Urinary bladder (tissue), 4 donors: Measurements from ENCODE around the gene LEMD2. TPM values are rescaled to one million over a fixed set of nuclear protein-coding genes. Genes with fewer than 3 reads are reported as not detected.

Experiments used
- DNase-seq: peaks from one replicate; pipeline ENCODE4 v3.0.0-alpha.2; 2015; ENCODE audit errors: extremely low spot score
- H3K27ac ChIP-seq: one replicate; pipeline ENCODE4 v1.5.1; 2013; ENCODE audit warnings: low read depth, mild to moderate bottlenecking, moderate library complexity
- H3K36me3 ChIP-seq: one replicate; pipeline ENCODE4 v1.6.1; 2013; ENCODE audit warnings: mild to moderate bottlenecking, moderate library complexity; ENCODE audit not compliant: insufficient read depth
- H3K4me1 ChIP-seq: one replicate; pipeline ENCODE4 v1.6.1; 2013; ENCODE audit warnings: mild to moderate bottlenecking, moderate library complexity; ENCODE audit not compliant: insufficient read depth
- H3K4me3 ChIP-seq: one replicate; pipeline ENCODE4 v1.5.1; 2013; ENCODE audit warnings: low read depth, low read length
- WGBS: extraction: QIAGEN DNeasy Blood & Tissue Kit; methylation state at CpG from one replicate; pipeline ENCODE4 v1.1.7; 2013; 5-methylcytosine and 5-hydroxymethylcytosine counted together
- polyA plus RNA-seq: library from polyadenylated mRNA; stranded (reverse); fragments of 200-250 nt; gene quantifications from one replicate; pipeline ENCODE4 v1.2.3, GENCODE V29; 2013
- total RNA-seq: library from RNA; depleted of rRNA; stranded (reverse); fragments of >200 nt; gene quantifications from one replicate; pipeline ENCODE4 v1.2.3, GENCODE V29; 2014
- donor health status: healthy with polysubstance abuse.
- donor health status: healthy.

The LEMD2 gene
- total and polyA plus RNA-seq, 2 donors: 33.6 to 41.7 TPM

DNA sequence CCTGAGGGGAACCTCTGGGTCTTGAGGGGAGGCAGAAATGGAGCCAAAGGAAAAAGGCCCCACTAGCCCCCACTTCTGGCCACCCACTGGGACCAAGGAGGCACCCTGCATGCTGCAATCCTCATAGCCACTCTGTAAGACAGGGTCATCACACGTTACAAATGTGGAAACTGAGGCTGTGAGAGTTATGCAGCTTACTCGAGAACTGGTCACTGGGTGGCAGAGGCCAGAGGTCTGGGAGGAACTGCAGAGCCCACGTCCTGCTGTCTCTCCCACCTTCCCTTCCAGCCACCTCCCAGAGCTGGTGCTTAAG is 18.1 kb downstream of the LEMD2 start:
- DNase-seq: no peak
- WGBS: 44% methylated on average over 3 of the region's 3 CpGs
- Histone ChIP-seq H3K27ac (no peak overlapping the region), H3K4me1 (no peaks in the 10 kb centered on the region), H3K36me3 (peaks cover 7% of the 10 kb centered on the region), H3K4me3 (no peak overlapping the region)

DNA sequence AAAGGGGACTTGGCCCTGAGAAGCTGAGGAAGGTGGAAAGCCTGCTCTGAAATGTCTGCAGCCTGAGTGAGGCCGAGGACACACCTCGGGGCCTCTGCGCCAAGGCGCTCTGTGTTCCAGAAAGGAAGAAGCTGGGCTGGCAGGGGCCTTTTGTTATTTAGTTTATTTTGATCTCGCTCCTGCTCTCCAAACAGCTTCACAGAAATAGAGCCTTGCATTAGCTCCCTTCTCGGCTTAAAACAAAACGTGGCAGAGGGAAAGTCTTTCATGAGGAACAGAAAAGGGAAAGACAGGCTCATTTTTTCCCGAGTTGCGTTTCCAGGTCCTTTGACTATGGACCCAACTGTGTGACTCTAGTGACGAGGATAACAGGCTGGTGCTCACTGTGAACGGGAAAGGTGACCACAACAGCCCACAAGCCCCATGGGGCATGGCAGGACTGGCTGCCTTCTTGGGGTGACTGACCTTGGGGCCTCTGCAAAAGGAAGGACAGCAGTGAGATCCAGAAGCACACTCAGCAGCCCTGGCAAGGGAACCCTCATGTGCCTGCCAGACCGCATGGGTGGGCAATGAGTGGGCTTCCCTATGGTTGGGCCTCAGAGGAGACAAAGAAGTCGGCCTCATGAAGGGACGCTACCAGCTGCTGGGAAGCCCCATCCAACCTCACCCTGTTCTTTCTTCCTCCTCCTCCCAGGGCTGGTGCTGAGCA is 18.7 kb downstream of the LEMD2 start:
- peaks cover 7% of the 10 kb centered on the region for H3K36me3 ChIP-seq
- no peak overlapping the region for H3K27ac ChIP-seq
- H3K4me3 ChIP-seq: no peak overlapping the region
- H3K4me1 ChIP-seq: no peaks in the 10 kb centered on the region
- no peak for DNase-seq
- 32% methylated on average over 14 of the region's 14 CpGs for WGBS

- H3K27ac ChIP-seq: no peak overlapping the region
- no peaks in the 10 kb centered on the region for H3K4me1 ChIP-seq
- DNase-seq: no peak
- peaks cover 2% of the 10 kb centered on the region for H3K36me3 ChIP-seq
- H3K4me3 ChIP-seq: no peak overlapping the region
- 81% methylated on average over 10 of the region's 10 CpGs for WGBS
Observed at GRCh38 chr6:33769248-33769821, 19.6 kb downstream of the LEMD2 start.

DNA sequence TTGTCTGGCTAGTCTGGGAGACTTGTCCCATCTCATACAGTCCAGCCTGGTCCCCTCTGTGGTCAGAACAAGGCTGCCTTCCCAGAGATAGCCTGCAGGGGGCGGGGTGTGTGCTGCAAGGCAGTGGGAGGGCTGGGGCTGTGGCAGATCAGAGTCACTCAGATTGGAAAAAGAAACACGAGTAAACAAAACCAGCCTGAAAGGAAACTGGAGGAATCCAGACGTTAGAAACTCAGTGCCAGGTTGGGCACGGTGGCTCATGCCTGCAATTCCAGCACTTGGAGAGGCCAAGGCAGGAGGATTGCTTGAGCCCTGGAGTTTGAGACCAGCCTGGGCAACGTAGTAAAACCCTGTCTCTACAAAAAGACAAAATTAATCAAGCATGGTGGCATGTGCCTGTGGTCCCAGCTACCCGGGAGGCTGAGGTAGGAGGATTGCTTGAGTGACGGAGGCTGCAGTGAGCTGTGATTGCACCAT is 20.2 kb downstream of the LEMD2 start:
- Histone ChIP-seq H3K4me1 (no peaks in the 10 kb centered on the region), H3K4me3 (no peak overlapping the region), H3K27ac (no peak overlapping the region), H3K36me3 (no peaks in the 10 kb centered on the region)
- 41% methylated on average over 7 of the region's 7 CpGs for WGBS
- no peak for DNase-seq

DNA sequence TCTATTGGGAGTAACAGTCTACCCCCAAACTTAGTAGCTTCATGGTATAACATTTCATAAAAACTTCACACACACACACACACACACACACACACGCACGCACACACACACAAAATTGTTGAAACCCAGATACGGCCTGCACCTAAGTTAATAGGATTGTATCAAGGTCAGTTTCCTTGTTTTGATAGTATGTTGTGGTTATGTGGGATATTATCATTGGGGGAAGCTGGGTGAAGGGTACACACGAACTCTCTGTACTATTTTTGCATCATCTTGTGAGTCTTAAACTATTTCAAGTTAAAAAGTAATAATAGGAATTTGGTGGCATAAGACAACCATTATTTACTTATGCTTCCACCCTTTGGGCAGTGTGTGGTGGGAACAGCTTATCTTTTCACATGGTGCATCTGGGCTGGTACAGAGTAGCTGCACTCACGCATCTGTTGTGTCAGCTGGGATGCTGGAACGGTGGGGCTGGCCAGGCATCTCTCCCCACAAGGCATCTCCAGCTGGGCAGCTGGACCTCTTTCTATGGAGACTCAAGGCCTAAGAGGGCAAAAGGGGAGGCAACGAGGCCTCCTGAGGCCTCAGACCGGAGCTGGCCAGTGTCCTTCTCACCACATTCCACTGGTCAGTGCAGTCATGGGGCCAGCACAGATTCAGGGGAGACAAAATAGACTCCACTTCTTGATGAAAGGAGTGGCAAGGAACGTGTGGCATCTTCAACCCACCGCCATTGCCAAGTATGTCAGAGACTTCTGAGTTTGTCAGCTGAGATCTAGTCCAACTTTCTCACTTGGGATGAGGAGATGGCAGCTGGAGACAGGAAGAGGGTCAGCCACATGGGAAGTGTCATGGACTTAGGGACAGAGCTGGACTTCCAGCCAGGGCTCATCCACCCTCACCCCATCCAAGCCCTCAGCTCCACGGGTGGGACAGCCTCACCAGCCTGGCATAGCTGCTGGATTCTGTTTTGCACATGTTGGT is 21.7 kb downstream of the LEMD2 start:
- Histone ChIP-seq H3K4me3 (no peak overlapping the region), H3K4me1 (no peaks in the 10 kb centered on the region), H3K27ac (no peak overlapping the region), H3K36me3 (no peaks in the 10 kb centered on the region)
- no peak for DNase-seq
- 81% methylated on average over 11 of the region's 11 CpGs for WGBS

- Histone ChIP-seq H3K36me3 (no peaks in the 10 kb centered on the region), H3K4me1 (no peaks in the 10 kb centered on the region), H3K4me3 (no peak overlapping the region), H3K27ac (no peak overlapping the region)
- 96% methylated on average over 9 of the region's 9 CpGs for WGBS
- no peak for DNase-seq
Observed at GRCh38 chr6:33765368-33765767, 23.6 kb downstream of the LEMD2 start.

DNA sequence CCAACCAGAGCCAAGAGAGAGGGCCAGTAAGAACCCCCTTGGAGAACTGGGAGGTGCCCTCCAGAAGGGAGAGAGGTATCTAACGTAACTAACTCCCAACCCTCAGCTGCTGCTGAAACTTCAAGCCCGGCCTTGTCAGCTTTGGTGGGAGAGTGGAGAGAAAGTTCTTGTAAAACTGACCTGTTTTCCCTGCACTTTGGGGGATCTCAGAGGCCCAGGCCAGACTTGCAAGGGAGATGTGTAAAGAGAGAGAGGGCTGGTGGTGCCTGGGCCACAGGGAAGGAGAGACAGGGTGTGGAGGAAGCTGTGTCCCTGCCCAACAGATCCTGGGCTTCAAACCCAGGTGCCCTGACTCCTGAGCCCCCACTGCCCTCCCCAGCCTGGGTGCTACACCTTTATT is 24.9 kb downstream of the LEMD2 start:
- H3K4me1 ChIP-seq: no peaks in the 10 kb centered on the region

GRCh38 chr6:33763483-33763882 is 25.4 kb downstream of the LEMD2 start:
- no peak for DNase-seq
- no peaks in the 10 kb centered on the region for H3K4me1 ChIP-seq
- H3K4me3 ChIP-seq: no peak overlapping the region
- WGBS: 58% methylated on average over 6 of the region's 6 CpGs
- no peak overlapping the region for H3K27ac ChIP-seq
- no peaks in the 10 kb centered on the region for H3K36me3 ChIP-seq

More for the DNA sequence above, 24.9 kb downstream of the LEMD2 start:
- Histone ChIP-seq H3K27ac (no peak overlapping the region), H3K4me3 (no peak overlapping the region), H3K36me3 (no peaks in the 10 kb centered on the region)
- no peak for DNase-seq
- 79% methylated on average over 2 of the region's 2 CpGs for WGBS

DNA sequence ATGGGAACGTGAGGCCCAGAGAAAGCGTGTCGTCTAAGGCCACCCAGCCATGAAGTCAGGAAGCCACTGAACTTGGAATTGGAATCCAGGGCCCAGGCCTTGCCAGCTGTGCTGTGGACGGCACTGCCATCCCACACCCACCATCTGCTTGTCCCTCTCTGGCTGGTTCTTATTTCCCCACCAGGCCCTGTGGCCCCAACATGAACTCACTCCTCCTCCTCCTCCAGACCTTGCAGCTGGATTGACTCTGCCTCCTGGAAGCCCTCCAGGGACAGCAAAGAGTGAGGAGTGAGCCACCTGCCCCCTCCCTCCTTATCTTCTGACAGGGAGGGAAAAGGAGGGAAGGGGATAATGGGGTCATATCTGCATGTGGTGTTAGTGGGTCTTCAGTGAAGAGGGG is 26.2 kb downstream of the LEMD2 start:
- no peak overlapping the region for H3K27ac ChIP-seq
- WGBS: 82% methylated on average over 4 of the region's 4 CpGs
- no peak overlapping the region for H3K4me3 ChIP-seq
- H3K36me3 ChIP-seq: no peaks in the 10 kb centered on the region
- H3K4me1 ChIP-seq: no peaks in the 10 kb centered on the region
- no peak for DNase-seq

DNA sequence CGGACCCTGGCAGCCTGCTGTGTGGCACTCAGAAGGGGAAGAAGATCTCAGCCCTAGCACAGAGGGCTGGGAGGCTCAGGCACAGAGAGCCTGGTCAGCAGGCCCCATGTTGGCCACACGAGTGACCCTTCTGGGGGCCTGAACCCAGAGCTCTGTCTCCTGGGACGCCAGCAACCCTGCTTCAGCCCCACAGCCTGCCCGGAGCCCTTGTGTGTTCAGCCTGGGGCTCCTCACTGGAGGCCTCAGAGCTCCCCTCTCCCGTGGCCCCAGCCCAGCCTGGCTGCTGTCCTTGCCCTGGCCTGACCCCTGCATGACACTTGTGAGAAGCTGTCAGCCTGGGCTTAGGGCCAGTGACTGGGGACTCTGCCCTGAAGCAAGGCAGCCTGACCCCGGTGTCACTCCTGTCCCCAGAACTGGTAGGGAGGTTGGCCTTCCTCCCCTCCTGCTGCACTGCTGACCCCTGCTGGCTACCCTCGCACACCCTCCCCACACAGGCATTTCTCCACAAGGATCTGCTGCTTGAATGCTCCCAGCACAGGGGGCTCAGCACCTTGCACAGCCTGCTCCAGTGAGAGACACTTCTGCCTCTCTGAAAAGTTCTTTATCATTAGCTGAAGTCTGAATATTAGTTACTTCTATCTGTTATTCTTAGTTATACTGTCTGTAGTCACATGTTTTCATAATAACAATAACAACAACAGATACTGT is 26.9 kb downstream of the LEMD2 start:
- no peaks in the 10 kb centered on the region for H3K36me3 ChIP-seq
- H3K27ac ChIP-seq: no peak overlapping the region
- no peaks in the 10 kb centered on the region for H3K4me1 ChIP-seq
- WGBS: 60% methylated on average over 7 of the region's 7 CpGs
- H3K4me3 ChIP-seq: no peak overlapping the region
- DNase-seq: no peak

GRCh38 chr6:33761581-33761921 is 27.4 kb downstream of the LEMD2 start:
- H3K27ac ChIP-seq: no peak overlapping the region
- no peak for DNase-seq
- WGBS: 83% methylated on average over 2 of the region's 2 CpGs

GRCh38 chr6:33759887-33760629 is 28.9 kb downstream of the LEMD2 start:
- DNase-seq: no peak
- Histone ChIP-seq H3K4me3 (no peak overlapping the region), H3K36me3 (no peaks in the 10 kb centered on the region), H3K27ac (no peak overlapping the region), H3K4me1 (no peaks in the 10 kb centered on the region)
- 87% methylated on average over 9 of the region's 9 CpGs for WGBS

More at GRCh38 chr6:33761581-33761921, 27.4 kb downstream of the LEMD2 start:
- Histone ChIP-seq H3K4me1 (no peaks in the 10 kb centered on the region), H3K4me3 (no peak overlapping the region), H3K36me3 (no peaks in the 10 kb centered on the region)

- Histone ChIP-seq H3K4me3 (no peak overlapping the region), H3K36me3 (no peaks in the 10 kb centered on the region), H3K4me1 (no peaks in the 10 kb centered on the region), H3K27ac (no peak overlapping the region)
- 42% methylated on average over 7 of the region's 7 CpGs for WGBS
- no peak for DNase-seq
Observed at GRCh38 chr6:33758815-33759216, 30.1 kb downstream of the LEMD2 start.
